DMS53 treated with DMSO at 0.1 percent for 48 hours (cell line): ENCODE results near the gene TNKS1BP1.

ENCODE experiments used
- DNase-seq: peaks from one replicate; lab custom pipeline; 2025; ENCODE audit not compliant: unreplicated experiment; lab: John Stamatoyannopoulos, UW

TNKS1BP1 gene

GRCh38 chr11:57335023-57335342, 10.2 kb upstream of the TNKS1BP1 start:
- no peak for DNase-seq

GRCh38 chr11:57332694-57333440, 8.1 kb upstream of the TNKS1BP1 start:
- no peak for DNase-seq

GRCh38 chr11:57331720-57332119, 7.0 kb upstream of the TNKS1BP1 start:
- no peak for DNase-seq

GRCh38 chr11:57330029-57330428, 5.3 kb upstream of the TNKS1BP1 start:
- DNase-seq: no peak

GRCh38 chr11:57327721-57328120, 3.0 kb upstream of the TNKS1BP1 start:
- DNase-seq: no peak

GRCh38 chr11:57325735-57326048, 940 bp upstream of the TNKS1BP1 start:
- peak; percentile 22 for DNase-seq

- DNase-seq: no peak
Observed at GRCh38 chr11:57324154-57324885, 432 bp downstream of the TNKS1BP1 start.

GRCh38 chr11:57323855-57324153, 948 bp downstream of the TNKS1BP1 start:
- DNase-seq: no peak

GRCh38 chr11:57323167-57323854, 1.4 kb downstream of the TNKS1BP1 start:
- no peak for DNase-seq

- peak; percentile 44 for DNase-seq
Observed at GRCh38 chr11:57322256-57323166, 2.2 kb downstream of the TNKS1BP1 start.

- no peak for DNase-seq
Observed at GRCh38 chr11:57321388-57322255, 3.1 kb downstream of the TNKS1BP1 start.

GRCh38 chr11:57320719-57321387, 3.9 kb downstream of the TNKS1BP1 start:
- no peak for DNase-seq

- DNase-seq: no peak
Observed at GRCh38 chr11:57320067-57320718, 4.6 kb downstream of the TNKS1BP1 start.

- no peak for DNase-seq
Observed at GRCh38 chr11:57318178-57318577, 6.6 kb downstream of the TNKS1BP1 start.

- DNase-seq: no peak
Observed at GRCh38 chr11:57316017-57316416, 8.7 kb downstream of the TNKS1BP1 start.

GRCh38 chr11:57315491-57315890, 9.3 kb downstream of the TNKS1BP1 start:
- DNase-seq: no peak

GRCh38 chr11:57314221-57314973, 10.4 kb downstream of the TNKS1BP1 start:
- no peak for DNase-seq

GRCh38 chr11:57313788-57314135, 11.0 kb downstream of the TNKS1BP1 start:
- no peak for DNase-seq
